ENCODE results near the gene LRRC3.

The LRRC3 gene

DNA sequence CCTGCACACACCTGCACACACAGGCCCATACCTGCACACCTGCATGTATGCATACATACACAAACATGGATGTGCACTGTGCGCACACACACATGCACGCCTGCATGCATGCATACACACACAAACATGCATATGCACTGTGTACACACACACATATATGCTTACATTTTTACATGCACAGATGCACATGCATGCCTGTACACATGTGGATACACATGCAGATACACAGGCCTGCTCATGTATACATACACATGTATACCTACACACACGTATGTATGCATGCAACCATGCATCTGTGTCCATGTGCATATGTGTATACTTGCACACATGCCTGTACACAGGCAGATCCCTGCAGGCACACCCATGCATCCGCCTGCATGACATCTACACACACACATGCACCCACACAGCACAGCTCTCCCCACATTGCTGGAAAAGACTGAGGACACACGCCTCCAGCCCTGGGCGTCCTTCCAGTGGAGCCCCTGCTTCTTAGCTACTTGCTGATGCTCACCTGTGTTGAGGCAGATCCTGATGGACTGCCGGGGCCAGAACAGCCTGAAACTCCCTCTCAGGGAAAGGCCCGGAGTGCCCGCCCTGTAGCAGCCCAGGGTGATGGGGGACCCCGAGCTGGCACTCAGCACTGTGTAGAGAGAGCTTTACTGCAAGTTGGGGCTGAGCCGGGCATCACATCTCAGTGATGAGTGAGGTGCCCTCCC, 56.1 kb downstream of the LRRC3 start:
- DNase-seq (ENCODE audit: low read depth in 2 of 2), result no peak

Measured in stimulated activated CD4-positive, alpha-beta T cell treated with anti-CD3 and anti-CD28 coated beads, Interleukin-15, amount 100 ng/mL, for 48 hours (primary cell).